Skin of body (tissue), 2 donors: Measurements from ENCODE around the gene TMEM52B. TPM values are rescaled to one million over a fixed set of nuclear protein-coding genes. Genes with fewer than 3 reads are reported as not detected.
"Not testable (repeated sequence)": the region's sequence is repeated elsewhere in the genome, so short reads cannot be mapped to it uniquely, and the experiment has no call there.

Source experiments
- DNase-seq: peaks from one replicate; lab custom pipeline; 2025; lab: John Stamatoyannopoulos, UW
- total RNA-seq: library from RNA; depleted of rRNA; stranded (reverse); fragments of >200 nt; gene quantifications from one replicate; pipeline ENCODE4 v1.2.3, GENCODE V29; 2014

Gene TMEM52B
- total RNA-seq, 1 donor from 2014 or later, result 0.10 TPM

DNA sequence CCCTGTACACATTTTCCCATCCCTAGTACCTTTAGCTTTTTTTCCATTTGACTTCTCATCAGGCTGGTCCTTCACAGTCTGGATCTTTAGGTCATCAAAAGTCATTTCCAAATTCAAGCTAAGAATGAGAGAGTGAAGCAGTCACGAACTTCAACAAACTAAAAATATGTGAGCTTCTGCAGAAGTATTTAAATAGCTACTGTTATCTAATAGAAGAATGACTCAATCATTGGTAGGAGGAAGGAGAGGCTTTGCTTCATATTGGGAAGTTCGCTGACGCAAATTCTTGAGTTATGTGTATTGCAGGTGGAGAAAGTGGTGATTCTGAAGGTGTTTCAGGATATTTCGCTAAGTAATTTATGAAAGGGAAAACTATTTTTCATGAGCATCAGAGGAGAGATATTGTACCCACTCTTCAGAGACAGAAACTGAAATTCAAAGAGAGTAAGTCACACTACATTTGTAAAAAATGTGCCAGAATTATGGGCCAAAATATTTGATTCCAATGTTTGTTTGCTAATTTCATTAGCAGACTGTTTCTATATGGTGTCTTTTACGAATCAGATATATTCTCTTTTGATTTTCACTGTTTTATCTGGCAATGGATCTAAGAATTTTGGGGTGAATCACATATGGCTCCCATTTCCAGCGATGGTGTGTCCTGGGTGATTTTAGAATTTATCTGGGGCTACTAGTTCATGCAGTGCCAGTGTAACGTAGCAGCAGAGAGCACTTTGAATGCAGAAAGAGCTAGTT is 6.7 kb upstream of the TMEM52B start, which contains the start of gene OLR1:
TSS of gene OLR1 (minus strand) at position 160 of the 756 bp plus-strand sequence. CDS start at position 105, 55 bp downstream.
- no peak for DNase-seq

DNA sequence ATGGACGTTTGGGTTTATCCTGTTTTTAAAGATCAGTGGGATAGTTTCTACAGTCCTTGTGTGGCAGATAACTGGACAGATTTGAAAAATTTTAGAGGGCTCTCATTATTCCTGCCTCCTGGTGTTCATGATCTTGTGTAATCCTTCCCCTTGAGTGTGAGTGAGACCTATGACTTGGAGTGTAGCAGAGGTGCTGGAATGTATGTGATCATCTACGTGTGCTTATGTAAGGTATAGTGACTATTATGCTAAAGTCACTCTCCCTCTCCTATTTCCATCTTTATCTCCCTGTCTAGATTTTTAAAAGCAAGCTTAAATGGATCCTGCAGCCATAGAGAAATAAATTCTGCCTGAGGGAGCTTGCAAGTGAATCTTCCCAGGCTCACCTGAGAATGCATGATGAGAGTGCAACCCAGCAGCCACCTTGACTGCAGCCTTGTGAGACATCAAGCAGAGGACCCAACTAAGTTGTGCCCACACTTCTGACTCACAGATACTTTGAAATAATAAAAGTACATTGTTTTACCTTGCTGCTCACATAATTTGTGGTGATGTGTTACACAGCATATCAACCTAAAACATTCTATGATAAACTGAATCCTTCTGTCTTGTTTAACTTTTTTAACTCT is 3.7 kb upstream of the TMEM52B start:
- no peak for DNase-seq

DNA sequence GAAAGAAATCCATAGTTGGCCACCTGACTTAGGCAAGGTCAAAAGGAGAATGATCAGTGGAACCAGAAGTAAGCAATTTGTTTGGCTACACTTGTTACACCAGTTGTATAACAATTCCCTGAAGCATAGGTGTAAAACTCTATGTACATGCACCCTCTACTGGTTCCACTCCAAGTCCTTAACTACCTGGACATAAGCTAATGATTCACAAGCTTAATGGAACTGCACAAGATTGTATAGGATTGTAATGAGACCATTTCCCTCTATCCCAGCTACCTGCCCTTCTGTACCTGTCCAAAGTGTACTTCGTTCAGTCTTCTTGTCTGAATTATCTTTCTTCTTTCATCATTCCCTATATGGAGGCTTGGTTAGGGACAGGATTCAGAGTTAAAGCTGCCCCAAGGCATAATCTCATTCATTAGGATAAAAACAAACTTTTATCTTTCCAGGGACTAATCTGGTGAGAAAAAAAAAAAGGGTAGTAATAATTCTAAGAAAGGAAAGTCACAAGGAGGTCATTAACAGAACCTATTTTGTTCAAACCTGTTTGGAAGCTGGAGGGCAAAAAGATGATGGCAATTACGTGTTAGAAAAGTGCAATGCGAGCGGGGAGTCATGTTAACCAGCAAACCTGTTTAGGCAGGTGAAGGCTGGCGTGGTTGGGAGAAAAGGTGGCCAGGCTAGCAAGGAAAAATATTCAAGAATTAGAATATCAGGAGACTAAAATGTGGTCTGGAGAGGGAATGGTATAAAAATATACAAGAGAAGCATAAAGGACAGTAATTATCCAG is 2.8 kb upstream of the TMEM52B start:
- no peak for DNase-seq

DNA sequence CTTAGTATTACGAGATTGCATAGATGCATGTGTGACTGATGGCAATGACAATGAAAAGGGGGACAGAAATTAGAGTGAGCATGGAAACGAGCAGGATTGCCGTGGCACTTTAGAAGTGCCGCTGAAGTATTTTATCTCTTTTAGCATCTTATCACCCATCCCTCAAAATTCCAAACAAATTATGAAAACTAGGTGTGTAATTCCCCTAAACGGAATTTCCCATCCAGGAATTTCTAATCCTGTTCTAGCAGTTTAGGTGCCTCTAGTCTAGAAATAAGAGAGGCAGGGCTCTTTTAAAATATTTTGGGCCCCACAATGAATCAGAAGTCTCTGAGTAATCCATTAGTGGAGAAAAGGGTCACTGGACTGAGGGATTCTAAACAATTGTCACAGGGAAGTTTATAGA is 947 bp downstream of the TMEM52B start:
- DNase-seq, result no peak

DNA sequence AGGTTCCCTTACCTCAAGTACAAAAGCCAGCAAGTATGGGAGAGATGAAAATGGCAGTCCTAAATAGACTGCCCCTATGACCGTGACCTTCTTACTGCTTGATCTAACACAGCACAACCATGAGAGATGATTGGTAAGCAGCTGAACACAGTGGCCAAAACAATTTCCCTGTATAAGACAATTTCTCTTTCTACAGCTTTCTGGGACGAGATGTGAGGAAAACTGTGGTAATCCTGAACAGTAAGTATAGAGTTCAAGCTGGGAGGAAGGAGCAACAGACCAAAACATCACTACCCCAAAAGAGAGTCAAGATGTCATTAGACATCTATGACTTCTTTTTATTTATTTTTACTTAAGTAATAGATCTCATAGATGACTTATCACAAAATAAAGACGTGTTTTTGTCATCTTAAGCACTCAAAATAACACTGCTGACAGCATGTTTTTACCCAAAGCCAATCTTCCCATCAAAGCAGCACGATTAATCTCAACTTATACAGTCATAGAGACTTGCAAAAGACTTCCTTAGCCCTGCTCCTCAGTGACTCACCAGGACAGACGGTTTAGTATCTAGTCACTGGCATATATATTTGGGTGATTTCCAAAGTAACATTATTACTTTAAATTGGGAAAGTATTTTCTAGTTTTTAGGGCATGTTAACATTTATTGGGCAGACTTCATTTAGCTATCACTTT is 3.7 kb downstream of the TMEM52B start:
- no peak for DNase-seq

DNA sequence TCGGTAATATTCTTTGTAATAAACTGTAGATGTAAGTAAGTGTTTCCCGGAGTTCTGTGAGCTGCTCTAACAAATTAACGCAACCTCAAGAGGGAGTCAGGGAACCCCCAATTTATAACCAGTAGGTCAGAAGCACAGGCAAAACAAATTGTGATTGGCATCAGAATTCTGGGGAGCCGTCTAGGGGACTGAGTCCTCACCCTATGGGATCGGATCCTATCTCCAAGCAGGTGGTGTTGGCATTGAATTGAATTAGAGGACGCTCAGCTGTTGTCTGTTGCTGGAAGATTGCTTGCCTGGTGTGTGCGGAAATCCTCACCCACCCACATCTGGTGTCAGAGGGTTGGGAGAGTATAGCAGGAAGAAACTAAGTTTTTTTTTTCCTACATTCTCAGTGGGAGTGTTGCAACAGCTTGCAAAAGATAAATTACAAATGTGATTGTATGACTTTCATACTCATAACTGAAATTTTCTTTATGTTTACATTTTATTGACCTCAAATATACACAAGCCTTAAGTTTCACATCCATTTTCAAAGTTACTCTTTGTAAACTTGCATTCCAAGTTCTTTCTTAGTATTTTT is 5.5 kb downstream of the TMEM52B start:
- DNase-seq, result peak; percentile 12

DNA sequence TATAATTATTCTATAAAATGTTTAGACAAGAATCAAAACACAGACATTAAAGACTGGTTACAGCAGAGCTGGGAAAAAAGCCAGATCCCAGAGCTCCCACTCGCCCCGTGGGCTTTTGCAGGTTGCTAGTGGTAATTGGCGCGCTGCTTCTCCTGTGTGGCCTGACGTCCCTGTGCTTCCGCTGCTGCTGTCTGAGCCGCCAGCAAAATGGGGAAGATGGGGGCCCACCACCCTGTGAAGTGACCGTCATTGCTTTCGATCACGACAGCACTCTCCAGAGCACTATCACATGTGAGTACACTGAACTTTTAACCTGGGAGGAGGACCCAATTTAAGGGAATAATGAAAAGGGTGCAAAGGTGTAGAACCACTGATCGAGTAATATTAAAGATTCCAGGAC is 7.5 kb downstream of the TMEM52B start:
- DNase-seq, result no peak

DNA sequence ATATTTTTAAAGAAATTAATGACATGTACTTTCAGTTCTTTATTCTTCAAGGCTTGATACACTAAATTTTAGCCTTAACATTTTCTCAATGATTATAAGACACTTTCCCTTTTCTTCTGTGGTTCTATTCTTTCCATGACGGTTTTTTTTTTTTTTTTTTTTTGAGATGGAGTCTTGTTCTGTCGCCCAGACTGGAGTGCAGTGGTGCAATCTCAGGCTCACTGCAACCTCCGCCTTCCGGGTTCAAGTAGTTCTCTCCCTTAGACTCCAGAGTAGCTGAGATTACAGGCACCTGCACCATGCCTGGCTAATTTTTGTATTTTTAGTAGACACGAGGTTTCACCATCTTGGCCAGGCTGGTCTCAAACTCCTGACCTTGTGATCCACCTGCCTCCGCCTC is 8.1 kb downstream of the TMEM52B start:
- DNase-seq, result not testable (repeated sequence)

DNA sequence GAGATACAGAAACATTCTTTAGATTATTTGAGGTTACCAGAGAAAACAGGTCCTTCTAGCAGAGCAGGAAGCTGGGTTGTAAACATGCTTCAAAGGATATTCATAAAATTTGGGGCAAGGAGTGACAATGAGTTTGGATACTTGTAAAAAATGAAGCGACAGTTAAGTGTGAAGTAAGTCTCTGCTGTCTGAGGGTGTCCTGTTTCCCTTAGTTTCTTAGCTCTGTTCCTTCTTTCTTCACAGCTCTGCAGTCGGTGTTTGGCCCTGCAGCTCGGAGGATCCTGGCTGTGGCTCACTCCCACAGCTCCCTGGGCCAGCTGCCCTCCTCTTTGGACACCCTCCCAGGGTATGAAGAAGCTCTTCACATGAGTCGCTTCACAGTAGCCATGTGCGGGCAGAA is 10.8 kb downstream of the TMEM52B start:
- DNase-seq, result no peak

DNA sequence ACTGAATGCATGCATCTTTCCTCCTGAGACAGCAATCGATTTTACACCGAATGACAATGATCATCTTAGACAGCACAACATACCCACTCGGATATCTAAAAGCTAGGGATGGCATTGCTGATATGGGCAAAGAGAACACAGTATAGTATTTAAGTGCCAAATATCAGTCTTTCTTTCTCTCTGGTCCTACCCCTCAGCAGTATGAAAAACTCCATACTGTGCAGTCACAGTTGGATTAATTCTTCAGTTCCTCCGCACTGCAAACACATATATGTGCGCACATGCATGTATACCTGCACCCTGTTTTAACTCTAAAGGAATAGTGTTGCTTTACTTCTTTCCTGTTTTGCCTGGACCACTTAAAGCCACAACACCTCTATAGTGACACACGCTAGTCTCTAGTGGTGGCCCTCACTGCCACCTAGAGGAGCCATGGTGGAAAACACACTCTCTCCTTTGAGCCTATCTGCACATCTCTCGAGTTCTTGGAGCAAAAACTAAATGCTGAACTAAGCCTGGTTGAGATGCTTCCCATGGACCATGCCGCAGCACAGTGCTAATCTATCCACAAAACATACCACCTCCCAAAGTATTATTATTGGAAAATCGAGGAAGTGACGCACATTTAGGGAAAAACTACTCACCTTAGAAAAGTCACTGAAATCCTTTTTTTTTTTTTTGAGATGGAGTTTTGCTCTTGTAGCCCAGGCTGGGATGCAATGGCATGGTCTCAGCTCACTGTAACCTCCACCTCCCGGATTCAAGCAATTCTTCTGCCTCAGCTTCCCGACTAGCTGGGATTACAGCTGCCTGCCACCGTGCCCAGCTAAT is 11.9 kb downstream of the TMEM52B start:
- DNase-seq, result peak; percentile 43

DNA sequence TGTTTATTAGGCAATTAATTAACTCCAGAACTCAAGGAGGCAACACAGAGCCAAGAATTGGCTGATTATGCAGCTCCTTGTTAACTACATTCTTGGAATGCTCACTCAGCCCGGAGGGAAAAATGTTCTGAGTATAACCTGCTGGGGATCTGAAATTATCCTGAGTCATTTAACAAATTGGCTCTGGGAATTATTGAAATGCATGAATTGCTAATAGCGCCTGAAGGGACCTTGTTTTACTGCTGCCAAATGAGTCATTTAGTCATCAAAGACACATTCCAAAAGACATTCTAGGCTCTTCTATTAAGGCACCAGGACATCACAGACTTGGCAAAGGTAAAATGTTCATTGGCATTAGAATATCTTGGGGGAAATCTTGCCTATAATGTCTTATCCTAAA is 13.0 kb downstream of the TMEM52B start:
- no peak for DNase-seq

DNA sequence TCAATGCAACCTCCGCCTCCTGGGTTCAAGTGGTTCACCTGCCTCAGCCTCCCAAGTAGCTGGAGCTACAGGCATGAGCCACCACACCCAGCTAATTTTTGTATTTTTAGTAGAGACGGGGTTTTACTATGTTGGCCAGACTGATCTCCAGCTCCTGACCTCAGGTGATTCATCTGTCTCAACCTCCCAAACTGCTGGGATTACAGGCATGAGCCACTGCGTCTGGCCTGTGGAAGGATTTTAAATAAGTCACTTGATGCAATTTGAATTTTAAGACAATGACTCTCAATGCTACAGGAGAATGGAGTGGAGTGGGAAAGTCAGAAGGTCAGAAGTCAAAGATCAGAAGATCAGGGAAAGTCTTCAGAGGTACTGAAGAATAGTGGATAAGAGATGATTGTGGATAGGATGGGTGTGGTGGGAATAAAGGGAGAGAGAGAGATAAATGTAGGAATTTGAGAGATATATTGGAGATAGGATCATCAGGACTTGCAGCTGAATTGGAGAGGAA is 15.4 kb downstream of the TMEM52B start:
- DNase-seq, result no peak

DNA sequence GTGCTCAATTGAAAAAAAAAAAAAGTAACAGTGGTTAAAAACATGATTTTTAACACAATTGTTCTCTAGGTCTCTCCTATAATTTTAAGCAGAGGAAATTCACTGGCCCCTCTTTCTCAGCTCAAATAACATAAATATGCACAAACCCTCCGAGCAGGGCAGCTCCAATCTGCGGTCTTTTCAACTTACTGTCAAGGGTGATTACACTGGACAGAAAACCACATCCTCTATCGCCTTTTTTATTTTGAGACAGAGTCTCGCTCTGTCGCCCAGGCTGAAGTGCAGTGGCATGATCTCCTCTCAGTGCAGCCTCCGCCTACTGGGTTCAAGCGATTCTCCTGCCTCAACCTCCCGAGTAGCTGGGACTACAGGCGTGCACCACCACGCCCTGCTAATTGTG is 17.4 kb downstream of the TMEM52B start:
- DNase-seq, result no peak

DNA sequence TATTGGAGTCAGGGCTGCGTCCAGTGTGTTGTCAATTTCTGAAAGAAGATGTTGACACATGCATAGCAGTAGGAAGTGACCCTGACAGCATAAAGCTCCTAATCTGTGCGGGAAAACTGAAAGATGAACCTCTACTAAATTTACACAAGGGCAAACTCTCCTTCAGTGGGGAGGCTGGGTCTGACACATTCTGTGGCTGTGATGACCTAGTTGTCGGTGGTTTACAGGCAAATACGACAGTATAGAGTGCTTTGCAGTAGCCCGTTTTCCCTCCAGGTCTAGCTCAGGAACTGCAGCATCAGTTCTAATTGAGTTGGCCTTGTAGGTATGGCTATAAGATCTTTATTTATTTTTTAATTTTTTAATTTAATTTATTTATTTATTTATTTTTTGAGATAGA is 19.0 kb downstream of the TMEM52B start:
- DNase-seq, result no peak

DNA sequence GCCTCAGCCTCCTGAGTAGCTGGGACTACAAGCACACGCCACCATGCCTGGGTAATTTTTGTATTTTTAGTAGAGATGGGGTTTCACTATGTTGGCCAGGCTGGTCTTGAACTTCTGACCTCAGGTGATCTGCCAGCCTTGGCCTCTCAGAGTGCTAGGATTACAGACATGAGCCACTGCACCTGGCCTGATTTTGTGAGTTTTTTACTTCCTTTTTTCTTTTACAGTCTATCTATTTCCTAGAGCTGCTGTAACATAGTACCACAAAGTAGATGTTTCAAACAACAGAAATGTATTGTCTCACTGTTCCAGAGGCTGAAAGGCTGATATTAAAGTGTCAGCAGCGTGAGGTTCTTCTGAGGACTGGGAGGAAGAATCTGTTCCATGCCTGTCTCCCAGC is 25.7 kb downstream of the TMEM52B start:
- DNase-seq, result not testable (repeated sequence)

DNA sequence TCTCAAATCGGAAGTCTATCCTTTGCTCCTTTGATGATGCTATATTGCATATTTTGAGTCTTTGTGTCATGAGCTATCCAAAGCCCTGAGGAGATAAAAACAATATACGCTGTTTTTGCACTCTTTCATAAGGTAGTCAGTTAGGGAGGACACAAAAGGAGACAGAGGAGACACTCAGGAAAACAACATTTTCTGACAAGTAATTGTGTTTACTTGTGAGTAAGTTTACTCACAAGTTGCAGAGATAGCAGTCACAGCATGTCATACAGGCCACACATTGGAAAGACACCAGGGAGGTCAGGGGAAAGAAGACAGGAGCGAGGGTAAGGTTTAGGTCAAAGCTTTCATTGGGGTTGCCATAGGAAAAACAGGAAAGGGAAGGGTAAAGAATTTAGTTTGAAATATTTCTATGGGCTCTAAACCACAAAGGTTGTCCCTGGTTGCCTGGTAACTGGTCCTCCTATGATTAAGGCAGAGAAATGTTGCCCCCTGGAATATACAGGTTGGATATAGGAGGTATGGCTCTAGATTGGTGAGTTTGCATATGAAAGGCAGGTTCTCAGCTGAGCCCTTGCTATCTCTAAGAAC is 26.5 kb downstream of the TMEM52B start:
- DNase-seq, result no peak

DNA sequence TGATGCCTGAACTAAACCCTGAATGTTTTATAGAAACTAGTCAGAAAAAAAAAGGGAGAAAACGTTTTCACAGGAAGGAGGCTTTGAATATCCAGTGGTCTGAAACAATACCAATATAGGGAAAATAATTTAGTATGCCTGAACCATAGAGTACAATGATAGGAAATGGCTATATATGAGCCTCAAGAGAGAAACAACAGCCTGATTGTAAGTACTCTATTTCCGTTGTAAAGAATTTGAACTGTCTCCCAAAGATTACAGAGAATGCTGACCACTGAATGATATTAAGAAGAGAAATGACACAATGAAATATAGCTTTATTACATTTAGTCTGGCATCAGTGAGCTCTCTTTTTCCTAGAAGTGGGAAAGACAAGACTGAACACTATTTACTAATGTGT is 28.3 kb downstream of the TMEM52B start:
- no peak for DNase-seq

DNA sequence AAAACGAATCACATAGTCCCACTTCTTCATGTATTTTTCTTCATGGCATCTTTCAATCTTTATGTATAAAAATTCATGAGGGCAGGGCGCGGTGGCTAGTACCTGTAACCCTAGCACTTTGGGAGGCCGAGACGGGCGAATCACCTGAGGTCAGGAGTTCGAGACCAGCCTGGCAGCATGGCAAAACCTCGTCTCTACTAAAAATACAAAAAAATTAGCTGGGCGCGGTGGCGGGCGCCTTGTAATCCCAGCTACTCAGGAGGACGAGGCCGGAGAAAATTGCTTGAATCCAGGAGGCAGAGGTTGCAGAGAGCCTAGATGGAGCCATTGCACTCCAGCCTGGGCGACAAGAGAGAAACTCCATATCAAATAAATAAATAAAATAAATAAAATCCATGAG is 31.4 kb downstream of the TMEM52B start:
- no peak for DNase-seq

DNA sequence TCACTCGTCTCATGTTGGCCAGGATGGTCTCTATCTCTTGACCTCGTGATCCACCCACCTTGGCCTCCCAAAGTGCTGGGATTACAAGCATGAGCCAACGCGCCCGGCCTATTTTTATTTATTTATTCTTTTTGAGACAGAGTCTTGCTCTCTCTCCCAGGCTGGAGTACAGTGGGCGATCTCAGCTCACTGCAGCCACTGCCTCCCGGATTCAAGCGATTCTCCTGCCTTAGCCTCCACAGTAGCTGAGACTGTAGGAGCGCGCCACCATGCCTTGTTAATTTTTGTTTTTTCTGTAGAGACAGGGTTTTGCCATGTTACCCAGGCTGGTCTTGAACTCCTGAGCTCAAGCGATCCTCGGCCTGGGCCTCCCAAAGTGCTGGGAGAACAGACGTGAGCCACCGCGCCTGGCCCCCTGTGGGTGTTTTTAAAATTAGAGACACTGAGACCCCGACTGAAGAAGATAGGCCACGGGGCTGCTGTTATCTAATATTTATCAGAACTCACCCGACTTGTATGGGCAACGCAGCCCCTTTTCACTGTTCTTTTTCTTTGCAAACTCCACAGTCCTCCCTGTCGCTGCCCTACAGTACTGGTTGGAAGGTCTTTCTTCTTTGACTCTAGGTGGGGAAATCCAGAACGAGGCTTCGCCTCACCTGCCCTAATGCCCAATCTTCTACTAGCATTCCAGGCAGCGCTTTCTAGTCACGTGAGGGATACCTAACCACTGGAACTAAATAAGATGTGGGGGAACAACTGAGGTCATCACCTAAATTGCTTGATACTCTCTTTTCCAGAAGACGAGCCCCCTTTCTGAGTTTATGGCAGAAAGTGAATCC is 32.5 kb downstream of the TMEM52B start:
- DNase-seq, result no peak
